HG02763 (cell line): ENCODE measurements around the gene BTBD2.

Source experiments
- ATAC-seq: cut with Tn5 transposase; IDR thresholded peaks from one replicate; pipeline ENCODE4 v1.9.1; 2021; ENCODE audit warnings: mild to moderate bottlenecking, moderate library complexity; ENCODE audit not compliant: unreplicated experiment

BTBD2 gene

DNA sequence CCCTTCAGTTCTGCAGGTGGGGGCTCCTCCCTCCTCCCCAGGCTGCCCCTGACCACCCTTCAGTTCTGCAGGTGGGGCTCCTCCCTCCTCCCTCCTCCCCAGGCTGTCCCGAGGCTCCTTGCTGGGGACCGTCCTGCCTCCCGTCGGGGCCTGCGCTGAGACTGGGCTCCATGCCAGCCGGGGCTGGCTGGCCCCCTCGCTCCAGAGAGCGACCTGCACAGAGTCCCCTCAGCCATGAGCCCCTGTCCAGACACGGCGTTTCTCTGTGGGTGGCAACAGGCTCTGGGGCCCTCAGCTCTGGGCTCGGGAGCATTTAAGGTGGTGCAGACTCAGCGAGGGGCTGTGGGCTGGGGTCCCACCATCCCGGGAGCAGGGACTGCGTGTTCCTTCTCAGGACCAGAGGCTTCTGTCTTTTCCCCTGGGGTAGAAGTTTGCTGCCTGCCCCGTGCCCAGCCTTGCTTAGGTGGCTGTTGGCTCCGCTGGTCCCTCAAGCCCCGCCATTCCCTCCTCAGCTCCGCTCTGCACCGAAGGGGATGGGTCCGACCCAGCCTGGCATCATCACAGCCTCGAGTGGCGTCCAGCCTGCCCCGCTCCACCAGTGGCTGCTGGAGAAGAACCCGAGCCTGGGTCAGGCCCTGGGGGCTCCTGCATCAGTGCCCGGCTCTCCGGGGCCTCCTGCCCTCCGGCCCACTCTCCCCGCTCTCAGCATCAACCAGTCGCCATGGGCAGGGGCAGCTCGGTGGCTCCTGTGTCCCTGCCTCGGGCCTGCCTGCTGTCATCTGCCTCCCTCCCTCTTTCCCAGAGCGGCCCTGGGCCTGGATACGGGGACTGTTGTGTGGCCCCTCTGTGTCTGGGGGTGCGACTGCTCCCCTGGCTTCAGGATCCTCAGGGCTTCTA lies 47.0 kb downstream of the BTBD2 start:
- ATAC-seq, result no peak

DNA sequence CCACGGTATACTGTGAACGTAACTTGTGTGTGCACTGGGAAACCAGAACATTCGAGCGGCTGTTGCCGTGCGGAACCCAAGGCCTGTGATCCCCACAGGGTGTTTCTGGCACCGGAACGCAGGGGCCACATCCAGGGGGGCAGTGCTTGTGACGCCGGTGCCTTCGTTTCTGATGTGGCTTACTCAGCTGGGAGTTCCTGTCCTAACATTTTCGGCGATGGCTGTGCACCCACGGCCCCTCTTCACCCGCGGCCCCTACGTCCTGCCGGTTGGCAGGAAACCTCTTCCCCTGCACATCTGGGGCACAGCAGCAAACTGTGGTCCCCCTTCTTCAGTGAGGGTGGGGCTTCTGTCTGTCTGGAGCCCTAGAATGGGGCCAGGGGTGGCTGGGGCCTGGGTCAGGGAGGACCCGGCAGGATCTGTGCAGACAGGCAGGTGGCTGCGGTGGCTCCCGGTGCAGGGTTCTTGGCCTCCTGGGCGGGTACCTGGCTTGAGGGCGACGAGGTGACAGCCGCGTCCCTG lies 48.4 kb downstream of the BTBD2 start:
- ATAC-seq, result no peak

DNA sequence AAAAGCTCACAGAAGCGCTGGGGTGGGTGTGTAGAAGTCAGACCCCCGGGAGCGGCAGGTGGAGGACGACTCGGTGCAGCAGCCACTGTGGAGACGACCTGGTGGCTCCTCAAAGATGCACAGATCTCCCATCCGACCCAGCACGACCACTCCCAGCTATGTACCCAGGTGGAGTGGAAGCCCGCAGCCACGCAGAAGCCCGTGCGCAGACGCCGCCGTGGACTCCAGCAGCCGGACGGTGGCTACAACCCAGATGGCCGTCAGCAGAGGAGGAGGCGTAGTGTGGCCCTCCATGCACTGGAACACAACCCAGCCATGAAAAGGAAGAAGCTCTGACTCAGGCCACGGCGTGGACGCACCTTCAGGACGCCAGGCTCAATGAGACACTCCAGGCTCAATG lies 52.8 kb downstream of the BTBD2 start:
- no peak for ATAC-seq

DNA sequence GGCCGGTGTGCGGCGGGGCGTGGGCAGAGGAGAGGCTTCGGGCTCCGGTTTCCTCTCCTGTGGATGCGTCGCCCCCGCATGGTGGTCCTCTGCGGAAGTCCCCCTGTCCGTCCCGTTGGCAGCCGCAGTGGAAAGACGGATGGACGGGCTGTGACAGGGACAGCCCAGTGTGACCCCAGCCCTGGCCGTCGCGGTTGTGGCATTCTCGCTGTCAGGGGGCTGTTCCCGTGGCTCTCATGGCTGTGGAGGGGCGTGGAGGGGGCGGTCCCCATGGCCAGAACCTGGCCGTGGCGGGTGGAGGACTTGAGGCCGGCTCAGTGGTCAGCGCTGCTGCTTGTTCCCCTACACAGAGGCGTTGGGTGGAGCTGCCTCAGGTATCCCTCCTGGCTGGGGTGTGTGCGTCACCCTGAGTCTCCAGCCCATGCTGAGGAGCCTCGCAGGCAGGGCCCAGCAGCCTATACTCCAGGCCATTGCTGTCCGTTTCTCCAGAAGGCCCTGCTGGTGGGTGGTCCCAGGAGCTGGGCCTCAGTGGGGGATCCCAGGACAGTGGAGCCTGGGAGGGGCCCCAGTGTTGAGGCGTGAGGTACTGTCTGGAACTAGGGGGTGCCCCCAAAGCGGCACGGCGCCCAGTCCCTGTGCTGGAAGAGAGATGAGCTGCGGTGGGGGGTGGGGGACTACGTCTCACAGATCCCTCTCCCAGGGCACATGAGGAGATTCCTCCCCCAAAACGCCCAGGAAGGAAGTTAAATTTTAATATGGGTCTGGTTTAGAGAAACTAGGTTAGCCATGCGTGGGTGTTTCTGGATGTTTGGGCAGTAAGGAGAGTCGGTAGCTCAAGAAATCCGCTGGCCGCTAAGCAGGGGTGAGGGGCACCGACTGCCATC lies 54.3 kb downstream of the BTBD2 start:
- no peak for ATAC-seq

DNA sequence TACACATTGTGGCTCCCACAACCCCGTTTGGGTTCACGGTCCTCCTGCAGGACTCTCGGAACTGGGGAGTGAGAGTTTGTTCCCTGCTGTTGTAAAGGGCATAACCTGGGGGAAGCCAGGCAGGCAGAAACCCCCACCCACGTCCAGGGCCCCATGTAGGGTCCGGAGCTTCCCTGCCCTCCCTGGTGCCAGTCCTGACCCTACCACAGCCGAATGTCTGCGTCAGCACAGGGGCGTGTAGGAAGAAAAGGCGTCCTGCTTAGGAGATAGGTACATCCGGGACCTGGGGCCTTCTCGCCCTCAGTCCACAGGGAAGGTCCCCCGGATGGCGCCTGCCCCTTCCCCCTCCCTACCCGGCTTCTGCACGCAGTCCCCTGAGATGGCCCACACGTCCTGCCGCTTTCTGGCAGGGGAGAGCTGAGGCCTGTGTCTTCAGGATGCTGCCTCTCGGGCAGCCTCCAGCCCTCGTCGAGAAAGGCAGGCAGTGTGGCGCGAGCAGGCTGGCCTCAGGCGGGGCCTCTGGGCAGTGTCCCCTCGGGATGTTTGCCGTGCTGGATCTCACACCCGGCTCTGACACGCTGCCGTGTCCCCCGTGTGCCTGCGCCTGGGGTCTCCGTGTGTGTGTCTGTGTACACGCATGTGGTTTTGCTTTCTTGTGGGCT lies 55.5 kb downstream of the BTBD2 start:
- no peak for ATAC-seq

DNA sequence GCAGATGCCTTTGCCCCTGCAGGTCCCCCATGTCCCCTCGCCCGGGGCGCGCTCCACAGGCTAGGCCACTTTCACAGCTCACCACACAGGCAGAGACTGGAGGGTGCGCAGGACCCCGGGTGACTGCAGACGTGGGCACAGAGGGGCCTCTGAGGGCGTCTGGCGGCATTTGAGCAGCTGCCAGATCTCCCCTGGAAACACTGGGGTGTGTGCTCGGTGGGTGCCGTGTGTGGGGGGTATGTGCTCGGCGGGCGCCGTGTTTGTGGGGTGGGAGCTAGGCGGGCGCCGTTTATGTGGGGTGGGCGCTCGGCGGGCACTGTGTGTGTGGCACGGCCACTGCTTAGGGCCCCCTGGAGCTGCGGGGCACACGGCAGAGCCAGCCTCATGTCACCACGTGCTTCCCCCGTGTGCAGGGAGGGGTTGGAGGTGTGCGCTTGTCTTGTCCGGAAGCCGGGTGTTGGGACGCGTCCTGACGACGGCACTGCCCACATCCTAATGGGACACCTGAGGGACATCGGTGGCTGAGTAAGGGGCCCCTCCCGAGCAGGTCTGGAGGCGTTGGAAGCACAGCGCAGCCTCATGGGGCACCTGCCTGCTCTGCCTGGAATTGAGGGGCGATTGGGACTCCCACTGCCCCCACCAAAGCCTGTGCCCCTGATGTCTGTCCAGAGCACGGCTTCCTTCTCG lies 57.8 kb downstream of the BTBD2 start:
- ATAC-seq, result no peak

DNA sequence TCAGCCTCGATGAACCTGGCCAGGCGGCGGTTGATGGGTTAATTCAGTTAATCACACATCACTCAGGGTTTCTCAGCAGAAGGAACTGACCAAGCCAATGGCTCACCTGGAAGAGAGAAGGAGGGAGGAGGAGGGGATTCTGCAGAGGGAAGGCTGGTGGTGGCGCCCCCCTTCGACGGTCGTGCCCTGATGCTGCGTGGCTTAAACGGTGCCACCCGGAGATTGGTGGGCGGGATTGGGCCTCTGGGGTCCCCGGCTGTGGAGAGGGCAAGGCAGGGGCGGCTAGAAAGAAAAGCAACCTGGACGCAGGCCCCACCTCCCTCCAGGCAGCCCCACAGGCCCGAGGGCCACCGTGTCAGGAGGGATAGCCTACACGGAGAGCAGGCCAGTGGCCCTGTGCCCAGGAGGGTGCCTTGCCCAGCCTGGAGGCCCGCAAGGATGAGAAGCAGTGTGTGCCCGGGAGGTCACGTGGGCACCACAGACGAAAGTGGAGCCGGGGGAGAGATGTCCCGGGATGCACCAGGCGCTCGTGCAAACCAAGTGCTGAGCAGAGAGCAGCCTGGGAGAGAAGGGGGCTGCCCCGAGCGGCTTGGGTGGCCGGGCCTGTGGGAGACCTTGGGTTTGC lies 58.5 kb downstream of the BTBD2 start:
- ATAC-seq, result no peak

DNA sequence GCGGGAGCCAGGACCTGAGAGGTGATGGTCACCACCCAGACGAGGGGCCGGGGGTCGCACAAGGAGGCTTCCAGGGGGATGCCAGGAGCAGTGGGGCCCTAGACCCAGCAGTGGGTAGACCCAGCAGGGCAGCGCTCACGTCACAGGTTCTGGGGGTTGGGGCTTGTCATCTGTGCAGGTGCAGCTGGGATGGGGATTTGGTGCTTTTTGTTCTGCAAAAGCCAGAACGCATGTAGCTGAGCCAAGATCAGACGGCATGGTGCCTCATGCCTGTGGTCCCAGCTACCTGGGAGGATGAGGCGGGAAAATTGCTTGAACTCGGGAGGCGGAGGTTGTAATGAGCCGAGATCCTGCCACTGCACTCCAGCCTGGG lies 59.4 kb downstream of the BTBD2 start:
- no peak for ATAC-seq

DNA sequence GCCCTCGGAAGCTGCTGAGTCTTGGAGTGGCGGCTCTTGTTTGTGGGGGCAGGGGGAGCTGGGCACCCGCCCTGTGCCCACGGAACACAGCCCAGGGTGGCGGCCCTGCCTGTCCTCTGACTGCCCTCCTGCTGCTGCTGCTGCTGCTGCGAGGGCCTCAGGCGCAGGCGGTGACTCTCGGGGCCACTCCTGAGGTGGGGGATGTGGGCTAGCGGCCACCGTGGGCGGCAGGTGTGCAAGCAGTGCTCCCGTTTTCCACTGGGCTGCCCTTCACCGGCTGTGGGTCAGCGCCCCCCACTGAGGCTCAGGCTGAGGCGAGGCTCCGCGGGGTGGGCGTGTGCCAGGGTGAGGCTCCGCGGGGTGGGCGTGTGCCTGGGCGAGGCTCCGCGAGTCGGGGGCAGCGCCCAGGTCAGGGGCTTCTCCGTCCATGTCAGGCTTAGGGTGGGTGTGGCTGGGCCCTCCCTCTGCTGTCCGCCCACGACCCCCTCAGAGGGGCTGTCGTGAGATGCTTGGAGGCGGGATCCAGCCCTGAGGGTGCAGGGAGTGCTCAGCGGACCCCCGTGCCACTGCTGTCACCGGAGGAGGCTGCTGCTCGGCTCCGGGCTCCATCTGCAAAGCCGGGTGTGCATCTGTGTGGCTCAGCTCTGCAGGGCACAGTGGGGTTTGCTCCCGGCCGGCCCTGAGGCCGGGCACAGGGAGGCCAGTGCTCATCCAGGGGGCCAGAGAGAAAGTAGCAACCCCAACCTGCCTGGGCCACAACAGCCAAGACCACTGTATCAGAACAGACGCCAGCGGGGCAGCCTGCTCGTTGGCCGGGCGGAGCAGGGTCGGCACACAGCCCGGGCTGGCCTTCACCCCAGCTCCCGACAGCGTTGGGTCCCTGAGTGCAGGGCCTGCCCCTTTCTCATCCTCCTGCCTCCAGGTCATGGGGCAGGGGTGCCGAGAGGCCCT lies 60.1 kb downstream of the BTBD2 start:
- no peak for ATAC-seq

DNA sequence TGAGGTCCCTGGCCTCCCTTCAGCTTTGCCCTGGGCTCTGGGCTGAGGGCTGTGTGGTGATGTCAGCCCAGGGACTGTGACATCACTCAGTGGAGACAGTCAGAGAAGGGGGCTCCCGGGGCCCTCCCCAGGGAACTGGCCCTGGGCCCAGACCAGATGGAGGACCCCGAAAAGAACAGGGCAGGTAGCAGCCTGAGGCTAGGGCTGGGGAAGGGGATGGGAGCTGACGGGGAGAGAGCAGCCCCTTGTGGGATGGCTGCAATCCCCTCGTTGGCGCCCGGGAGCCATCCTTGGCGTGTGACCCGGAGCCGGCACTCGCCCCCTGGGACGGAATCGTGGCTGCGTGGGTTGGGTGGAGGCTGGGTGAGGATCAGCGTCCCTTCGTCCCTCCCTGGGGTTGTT lies 61.0 kb downstream of the BTBD2 start:
- no peak for ATAC-seq

DNA sequence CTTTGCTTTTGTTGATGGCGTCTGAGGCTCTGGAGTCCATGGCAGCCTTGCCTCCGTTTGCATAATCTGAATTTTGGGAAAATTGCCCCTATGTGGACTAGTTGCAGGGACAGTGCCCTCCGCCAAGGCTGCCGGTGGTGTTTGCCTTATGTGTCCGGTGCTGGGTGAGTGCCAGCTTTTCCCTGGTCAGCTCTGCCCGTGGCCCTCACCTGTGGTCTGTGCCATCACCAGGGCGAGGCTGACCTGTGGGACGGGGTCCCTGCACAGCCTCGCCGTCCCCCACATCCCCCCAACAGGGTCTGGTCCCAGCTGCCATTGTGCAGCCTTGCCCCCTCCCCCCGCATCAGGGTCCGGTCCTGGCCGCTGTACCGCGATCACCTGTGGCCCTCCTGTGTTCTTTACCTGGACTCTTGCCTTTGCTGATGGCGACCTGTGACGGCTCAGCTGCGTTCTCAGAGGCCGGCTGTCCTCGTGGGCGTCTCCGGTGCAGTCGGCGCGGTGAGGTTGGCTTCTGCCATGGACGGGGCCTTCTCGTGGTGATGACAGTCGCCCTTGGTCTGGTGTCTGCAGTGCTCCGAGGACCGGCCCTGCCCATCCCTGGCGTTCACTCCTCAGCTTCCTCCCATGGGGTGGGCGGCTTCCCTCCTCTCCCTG lies 61.9 kb downstream of the BTBD2 start:
- no peak for ATAC-seq

DNA sequence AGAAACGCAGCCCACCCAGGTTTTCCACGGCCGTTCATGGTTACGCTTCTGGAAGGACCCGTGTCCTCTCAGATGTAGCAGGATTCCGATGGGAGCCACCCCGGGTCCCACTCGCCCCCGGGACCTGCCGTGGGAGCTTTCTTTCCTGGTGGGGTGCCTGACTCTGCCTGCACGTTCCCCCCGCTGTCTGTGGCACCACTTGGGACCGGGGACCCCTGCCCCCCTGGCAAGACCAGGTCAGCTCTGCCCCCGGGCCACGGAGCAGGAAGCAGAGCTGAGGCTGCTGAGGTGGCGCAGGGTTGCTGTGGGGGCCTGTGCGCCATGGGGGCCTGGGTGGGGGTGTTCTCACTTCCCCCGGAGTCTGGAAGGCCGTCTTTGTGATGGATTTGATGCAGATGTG lies 62.5 kb downstream of the BTBD2 start:
- no peak for ATAC-seq

DNA sequence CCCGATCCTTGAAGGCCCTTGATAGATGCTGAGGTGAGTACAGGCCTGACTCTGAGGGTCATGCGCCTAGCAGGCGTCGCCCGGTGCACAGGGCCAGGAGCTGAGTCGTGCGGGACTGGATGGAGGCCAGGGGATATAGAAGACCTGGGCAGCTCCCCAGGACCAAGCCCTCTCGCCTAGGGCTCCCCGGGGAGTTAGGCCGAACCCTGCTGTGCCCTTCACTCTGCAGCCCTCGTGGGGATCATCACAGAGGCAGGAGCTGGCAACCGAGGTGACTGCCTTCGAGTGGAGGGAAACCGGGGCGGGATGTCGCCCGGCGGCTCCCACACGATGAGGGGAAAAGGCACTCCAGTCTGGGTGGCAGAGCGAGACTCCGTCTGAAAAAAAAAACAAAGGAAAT lies 62.9 kb downstream of the BTBD2 start:
- ATAC-seq, result no peak

DNA sequence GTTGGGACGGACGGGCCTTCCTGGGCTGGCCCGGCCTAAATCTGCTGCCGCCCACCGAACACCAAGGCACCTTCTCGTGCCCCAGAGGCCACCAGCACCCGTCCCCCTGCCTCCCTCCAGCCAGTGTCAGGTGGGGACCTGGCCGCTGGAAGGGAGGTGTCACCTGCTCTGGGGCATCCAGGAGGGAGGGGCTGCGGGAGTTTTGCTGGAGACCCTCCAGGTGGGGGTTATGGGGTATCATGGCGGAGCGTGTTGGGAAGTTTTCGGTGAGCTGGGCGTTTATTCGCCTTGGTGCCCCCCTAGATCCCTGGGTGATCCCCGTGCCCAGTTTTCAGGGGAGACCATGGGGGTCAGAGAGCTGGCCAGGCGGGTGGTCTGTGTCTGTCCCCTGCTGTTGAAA lies 64.9 kb downstream of the BTBD2 start:
- ATAC-seq, result no peak

DNA sequence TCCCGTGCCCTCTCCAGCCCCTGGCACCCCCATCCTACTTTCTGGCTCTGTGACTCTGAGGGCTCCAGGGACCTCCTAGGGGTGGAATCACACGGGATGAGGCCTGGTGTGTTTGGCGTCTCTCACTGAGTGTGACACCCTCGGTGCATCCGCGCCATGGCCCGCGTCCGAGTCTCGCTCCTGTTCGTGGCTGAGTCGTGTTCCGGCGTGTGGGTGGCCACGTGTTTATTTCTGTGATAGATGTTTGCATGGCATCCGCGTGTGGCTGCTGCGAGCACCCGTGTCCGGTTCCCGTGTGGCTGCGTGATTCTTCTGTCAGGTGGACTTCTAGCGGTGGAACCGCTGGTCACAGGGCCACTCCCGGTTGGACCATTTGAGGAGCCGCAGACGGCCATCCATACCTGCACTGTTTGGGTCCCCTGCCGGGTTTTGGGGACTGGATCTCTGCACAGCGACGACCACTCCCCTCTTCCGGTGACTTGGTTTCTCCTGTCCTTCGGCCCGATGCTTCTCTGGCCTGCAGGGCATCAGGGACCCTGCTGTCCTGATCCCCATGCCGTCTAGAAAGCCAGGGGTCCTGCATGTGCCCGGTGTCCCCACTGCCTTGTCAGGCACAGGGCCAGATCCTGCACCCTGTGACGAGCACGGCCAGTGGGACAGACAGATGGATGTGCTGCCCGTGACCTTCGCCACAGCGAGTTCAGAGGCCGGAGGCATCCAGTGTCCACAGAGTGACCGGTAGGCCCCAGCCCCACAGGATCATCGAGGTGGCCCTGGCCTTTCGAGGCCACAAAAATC lies 66.0 kb downstream of the BTBD2 start:
- ATAC-seq, result no peak

DNA sequence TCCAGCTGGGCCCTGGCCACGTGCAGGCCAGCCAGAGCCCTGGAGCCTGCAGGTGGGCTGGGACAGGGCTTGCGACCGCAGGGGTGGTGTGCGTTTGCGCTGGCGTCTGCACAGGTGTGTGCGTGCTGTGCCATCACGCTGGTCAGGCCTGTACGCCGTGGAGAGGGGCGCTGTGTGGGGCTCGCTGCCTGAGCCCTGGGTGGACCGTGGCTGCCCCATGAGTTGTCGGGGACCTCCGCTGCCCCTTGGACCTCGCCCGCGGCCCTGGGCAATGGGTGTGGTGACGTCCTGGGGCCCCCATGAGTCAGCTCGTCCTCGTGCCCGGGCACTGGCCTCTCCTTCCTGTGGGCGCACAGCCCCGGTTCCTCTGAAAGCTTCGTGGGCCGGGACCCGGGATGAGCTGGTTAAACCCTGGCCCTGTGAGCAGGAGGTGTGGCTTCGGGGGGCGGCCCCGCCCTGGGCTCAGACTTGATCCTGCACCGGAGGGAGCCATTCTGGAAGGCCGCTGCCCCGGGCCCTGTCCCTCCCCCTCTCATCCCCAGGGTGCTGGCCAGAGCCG lies 67.8 kb downstream of the BTBD2 start:
- ATAC-seq, result no peak

DNA sequence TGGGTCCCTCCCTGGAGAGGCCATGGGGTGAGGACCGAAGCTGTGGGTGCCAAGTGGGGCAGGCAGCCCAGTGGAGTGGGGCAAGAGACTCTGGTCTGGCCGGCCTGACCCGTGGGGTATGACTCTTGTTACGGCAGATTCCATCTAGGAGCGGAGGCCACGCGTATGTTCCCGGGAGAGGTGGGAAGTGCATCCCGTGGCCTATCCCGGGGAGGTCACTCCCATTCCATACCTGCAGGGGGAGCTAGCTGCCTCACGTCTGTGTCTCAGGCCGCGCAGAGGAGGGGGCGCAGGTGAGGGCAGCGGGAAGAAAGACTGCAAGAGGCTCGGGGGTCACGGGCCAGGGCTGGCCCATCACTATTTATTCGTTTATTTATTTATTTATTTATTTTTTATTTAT lies 69.6 kb downstream of the BTBD2 start:
- no peak for ATAC-seq
